Spleen (tissue), 7 donors: Measurements from ENCODE around the gene C1orf52.

Source experiments
- POLR2A ChIP-seq, 3 donors: fragments of 450-650 bp; IDR thresholded peaks; one replicate each; pipeline ENCODE4 v1.5.1; 2017; ENCODE audit warnings: antibody characterized with exemption in 3 of 3, mild to moderate bottlenecking in 1 of 3
- TF ChIP-seq, protein P1 (sequence below), 11 experiments: fragments of 200-600 bp in 7 of 11; fragments of 450-650 bp in 4 of 11; sonication (generic) in 4 of 11; IDR thresholded peaks in 8 of 11; conservative IDR thresholded peaks in 3 of 11; 1 replicate in 7 of 11; 2 replicates in 4 of 11; pipeline versions ENCODE4 v1.4.0 to v1.8.0; 2016 to 2021; ENCODE audit warnings: antibody characterized with exemption in 11 of 11, inconsistent platforms in 4 of 11, mild to moderate bottlenecking in 1 of 11
- donor health status: DM: no; HTN: no; CAD: no; lungs with moderate emphysema.
- donor health status: DM: no; HTN: no; CAD: no.
- donor health status: DM: no; HTN: no; CAD: no.

DNA sequence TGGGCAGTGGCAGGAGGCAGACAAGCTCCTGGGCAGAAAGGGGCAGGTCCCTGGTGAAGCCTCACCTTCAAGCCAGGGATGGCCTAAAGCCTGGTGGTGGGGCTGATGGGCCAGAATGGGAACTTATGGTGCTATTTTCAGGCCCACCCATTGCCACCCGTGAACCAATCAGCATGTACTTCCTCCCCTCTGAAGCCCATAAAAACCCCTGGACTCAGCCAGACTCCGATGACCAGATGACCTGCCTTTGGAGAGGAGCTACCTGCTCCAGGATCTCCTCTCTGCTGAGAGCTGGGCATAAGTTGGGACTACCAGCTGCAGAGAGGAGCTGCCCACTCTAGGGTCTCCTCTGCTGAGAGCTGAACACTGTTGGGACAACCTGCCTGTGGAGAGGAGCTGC lies 24.7 kb upstream of the C1orf52 start:
- TF ChIP-seq, protein P1, sequence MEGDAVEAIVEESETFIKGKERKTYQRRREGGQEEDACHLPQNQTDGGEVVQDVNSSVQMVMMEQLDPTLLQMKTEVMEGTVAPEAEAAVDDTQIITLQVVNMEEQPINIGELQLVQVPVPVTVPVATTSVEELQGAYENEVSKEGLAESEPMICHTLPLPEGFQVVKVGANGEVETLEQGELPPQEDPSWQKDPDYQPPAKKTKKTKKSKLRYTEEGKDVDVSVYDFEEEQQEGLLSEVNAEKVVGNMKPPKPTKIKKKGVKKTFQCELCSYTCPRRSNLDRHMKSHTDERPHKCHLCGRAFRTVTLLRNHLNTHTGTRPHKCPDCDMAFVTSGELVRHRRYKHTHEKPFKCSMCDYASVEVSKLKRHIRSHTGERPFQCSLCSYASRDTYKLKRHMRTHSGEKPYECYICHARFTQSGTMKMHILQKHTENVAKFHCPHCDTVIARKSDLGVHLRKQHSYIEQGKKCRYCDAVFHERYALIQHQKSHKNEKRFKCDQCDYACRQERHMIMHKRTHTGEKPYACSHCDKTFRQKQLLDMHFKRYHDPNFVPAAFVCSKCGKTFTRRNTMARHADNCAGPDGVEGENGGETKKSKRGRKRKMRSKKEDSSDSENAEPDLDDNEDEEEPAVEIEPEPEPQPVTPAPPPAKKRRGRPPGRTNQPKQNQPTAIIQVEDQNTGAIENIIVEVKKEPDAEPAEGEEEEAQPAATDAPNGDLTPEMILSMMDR (IDR thresholded peaks at IDR 0.05 in 8 of 11, conservative IDR thresholded peaks at IDR 0.05 in 3 of 11): no peak
- no peak for TF ChIP-seq POLR2A (IDR thresholded peaks at IDR 0.05)
